DMS 273 treated with DMSO at 0.1 percent for 48 hours (cell line): ENCODE data around the gene LAMB1.
"Not testable (repeated sequence)": the region's sequence is repeated elsewhere in the genome, so short reads cannot be mapped to it uniquely, and the experiment has no call there.

Experiments
- DNase-seq: peaks from one replicate; lab custom pipeline; 2025; lab: John Stamatoyannopoulos, UW

LAMB1 gene

DNA sequence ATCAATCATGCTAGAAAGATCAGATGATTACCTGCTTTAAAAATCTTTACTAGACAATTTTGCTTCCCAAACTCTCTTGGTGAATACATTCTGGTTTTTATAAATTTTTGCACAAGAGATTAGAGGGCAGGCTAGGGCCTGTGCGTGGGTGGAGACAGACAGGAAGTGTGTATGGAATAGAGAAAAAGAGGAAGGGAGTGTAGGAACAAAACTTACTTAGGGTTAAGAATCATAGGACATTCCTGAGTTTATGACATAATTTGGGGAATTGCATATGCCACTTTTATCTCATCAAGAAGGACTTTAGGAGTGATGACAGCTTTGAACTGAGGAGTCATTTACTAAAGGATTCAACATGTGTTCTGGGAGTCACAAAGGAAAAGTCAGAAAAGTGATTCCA is 31.3 kb downstream of the LAMB1 start:
- no peak for DNase-seq

DNA sequence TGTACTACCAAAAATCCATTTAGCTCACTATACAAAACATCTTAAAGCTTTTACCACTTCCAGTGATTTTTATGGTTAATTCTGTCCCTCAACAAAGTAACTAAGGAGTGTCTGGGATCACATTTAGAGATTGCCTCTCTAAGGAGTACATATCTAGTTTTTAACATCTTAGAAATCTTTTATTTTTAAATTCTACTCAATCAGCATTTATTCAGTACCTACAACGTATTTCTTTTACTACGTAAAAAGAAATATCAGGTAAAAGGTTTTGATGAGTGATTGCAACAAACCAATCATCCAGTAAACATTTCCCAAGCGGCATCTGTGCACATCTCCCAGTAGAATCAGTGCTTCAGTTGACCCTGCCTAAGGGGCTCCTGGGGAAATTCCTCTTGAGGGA is 31.9 kb downstream of the LAMB1 start:
- DNase-seq: no peak

GRCh38 chr7:107969856-107970255 is 33.1 kb downstream of the LAMB1 start:
- DNase-seq: no peak

- no peak for DNase-seq
Observed at GRCh38 chr7:107968449-107968848, 34.5 kb downstream of the LAMB1 start.

GRCh38 chr7:107967420-107967819 is 35.5 kb downstream of the LAMB1 start:
- DNase-seq: no peak

DNA sequence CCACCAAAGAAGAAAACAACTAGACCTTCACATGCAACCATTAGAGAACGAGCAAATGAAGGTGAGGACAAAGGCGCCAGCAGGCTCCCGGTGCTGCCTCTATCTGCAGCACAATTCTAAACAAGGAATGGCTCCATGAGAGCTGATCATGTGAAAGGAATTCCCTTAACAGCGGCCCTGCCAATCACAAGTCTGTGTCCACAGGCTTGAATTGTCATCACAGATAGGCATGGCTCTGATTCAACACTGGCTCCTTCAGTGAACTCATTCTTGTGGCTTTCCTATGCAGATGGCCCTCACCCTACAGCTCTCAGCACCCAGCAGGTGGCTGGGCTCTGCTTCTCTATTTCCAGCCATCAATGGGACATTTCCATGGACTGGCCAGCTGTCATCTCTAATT is 36.2 kb downstream of the LAMB1 start:
- DNase-seq: peak; percentile 67

DNA sequence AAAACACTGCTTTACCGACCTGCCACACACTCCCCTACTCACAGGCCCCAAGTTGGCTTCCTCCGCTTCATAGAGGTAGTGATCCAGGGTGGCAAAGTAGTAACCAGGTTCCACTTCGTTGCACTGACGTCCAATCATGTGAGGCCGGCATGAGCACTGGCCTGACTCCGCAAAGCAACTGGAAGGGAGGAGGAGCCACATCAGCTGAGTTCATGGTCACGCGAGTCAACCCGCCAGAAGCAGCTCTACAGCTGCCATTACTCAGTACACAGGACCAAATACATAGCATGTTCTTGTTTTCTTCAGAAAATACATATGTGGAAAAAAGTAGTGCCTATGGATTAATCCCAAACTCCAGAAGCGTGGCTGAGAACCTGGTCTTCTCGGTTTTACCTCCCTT is 38.5 kb downstream of the LAMB1 start:
- no peak for DNase-seq

- DNase-seq: no peak
Observed at GRCh38 chr7:107962817-107963216, 40.1 kb downstream of the LAMB1 start.

- no peak for DNase-seq
Observed at GRCh38 chr7:107961405-107961804, 41.6 kb downstream of the LAMB1 start.

DNA sequence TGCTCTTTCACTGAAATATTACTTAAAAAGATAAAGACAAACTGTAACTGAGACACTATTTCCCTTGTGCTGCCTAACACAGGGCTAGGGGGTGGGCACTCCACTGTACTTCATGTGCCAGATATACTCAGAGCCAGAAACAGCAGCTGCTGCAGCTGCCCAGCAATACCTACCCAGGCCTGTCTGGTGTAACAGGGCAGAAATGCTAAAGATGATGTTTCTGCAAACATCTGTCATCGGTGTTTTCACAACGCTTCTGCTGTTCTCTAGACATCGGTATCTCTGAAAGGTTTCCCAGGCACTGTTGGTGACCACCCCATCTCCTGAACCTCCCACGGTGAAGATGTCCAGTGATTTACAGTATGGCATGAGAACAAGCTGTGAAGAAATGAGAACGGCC is 42.7 kb downstream of the LAMB1 start:
- no peak for DNase-seq

DNA sequence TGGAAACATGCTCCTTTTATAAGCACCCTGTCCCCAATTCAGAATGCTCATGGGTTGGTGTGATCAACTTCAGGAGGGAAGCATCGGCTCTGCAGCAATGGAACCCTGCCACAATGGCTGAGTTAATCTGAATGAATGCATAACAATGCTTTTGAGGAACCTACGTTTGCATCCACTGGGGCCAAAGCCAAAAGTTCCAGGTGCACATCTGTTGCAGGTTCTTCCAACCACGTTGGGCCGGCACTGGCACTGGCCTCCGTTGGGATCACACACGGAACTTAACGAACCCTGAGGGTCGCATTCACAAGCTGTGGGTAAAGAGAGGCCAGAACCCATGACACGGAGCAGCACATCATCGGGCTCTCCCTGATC is 43.4 kb downstream of the LAMB1 start:
- no peak for DNase-seq

DNA sequence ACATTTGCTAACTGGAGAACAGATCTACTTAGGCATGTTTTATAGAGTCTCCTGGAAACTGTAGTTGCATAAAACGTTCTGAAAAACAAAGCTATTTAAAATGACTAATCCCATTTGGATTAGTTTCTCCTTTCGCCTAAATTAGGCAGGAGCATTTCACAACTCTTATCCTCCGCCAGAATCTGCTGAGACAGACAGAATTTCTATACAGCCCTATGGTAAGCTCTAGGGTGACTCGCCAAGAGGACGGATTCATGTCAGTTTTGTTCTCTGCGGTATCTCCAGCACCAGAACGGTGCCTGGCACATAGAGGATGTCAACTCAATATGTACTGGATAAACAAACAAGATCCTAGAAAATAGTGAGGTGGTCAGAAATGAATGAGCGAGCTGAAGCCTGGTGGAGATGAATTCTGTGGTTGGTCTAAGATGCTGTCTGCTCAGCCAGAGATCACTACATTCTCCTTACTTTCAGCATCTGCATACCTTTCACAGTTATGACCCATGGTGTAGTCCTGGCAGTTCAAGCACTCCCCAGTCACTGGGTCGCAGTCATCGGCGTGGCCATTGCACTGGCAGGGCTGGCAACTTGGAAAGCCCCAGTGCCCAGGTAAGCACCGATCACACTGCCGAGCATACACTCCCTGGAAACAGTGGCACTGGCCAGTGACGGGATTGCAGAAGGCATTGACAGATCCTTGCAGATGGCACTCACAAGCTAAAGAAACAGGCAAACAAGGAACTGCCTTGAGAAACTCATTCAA is 44.0 kb downstream of the LAMB1 start:
- no peak for DNase-seq

DNA sequence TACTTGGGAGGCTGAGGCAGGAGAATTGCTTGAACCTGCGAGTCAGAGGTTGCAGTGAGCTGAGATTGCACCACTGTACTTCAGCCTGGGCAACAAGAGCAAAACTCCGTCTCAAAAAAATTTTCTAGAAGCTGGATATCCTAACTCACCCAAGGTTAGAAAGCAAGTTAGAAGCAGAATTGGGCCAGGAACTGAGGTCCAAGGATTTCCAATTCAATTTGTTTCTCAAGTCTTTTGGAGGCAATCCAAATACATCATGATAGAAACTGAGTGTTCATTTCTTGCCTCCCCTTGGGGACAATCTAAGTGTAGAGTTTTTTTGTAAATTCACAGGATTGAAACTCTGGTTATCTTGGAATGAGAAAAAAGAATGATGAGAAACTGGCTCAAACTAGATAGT is 45.5 kb downstream of the LAMB1 start:
- DNase-seq: no peak

DNA sequence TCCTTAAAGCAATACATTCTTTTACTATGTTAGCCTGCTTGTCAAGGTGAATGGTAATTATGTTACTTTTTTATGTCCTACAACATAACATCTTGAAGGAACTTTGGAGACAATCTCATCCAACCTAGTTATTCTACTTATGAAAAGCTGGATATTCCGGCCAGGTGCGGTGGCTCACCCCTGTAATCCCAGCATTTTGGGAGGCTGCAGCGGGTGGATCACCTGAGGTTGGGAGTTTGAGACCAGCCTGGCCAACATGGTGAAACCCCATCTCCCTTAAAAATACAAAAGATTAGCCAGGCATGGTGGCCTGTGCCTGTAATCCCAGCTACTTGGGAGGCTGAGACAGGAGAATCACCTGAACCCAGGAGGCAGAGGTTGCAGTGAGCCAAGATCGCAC is 46.0 kb downstream of the LAMB1 start:
- DNase-seq: not testable (repeated sequence)

DNA sequence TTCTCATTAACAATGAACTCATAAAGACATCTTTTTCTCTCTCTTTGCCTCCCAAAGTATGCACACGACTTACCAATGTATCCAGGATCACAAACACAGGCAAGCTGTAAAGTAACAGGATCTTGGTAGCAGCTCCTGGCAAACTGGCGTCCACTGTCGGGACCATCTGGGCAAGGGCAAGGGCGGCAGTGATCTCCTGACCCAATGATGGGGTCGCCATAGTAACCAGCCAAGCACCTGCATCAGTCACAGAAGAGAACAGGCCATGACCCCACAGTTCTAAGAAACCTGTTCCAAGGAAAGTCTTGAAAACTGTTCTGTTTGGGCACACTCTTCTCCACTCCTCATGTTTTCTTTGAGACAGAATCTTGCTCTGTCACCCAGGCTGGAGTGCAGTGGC is 47.6 kb downstream of the LAMB1 start:
- no peak for DNase-seq

DNA sequence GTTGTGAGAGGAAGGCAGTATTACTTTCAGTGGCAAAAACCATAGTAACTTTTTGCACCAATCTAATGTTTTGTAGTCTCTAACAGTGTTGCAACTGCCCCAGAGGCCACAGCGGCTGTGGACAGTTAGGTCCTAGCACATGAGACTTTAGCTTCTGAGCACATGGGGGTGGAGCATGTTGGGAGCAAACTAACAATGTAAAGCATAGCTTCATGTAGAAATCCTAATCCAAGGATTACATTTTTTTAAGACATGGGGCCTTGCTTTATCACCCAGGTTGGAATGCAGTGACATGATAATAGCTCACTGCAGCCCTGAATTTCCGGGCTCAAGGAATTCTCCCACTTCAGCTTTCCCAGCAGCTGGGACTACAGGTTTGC is 49.0 kb downstream of the LAMB1 start:
- DNase-seq: no peak

GRCh38 chr7:107953265-107953923 is 49.6 kb downstream of the LAMB1 start:
- DNase-seq: no peak

GRCh38 chr7:107951896-107952295 is 51.1 kb downstream of the LAMB1 start:
- DNase-seq: no peak

DNA sequence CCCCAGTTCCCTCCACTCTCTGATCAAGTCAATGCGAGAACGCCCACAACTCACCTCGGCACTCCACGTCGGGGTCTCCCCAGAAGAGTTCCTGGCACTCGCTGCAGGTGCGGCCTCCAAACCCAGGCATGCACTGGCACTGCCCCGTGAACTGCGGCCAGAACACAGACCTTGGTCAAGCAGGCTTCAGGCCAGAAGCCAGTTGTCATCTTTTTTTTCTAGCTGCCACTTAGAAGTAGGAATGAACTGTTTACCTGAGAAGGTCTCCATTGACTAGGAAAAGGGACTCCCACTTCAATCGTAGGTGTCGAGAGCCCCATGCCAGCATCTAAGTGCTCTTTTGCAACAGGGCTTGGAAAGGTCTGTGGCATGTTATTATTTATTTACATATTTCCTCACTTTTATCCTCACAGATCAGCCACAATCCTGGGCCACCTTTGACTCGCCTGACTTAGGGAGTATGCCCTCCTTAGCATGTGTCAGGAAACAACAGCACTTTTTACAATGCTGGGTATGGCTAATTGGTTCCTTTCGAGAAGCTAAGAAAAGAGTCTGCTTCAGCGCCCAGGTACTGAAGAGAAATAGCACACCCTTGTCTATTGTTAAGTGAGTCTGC is 51.7 kb downstream of the LAMB1 start:
- no peak for DNase-seq

DNA sequence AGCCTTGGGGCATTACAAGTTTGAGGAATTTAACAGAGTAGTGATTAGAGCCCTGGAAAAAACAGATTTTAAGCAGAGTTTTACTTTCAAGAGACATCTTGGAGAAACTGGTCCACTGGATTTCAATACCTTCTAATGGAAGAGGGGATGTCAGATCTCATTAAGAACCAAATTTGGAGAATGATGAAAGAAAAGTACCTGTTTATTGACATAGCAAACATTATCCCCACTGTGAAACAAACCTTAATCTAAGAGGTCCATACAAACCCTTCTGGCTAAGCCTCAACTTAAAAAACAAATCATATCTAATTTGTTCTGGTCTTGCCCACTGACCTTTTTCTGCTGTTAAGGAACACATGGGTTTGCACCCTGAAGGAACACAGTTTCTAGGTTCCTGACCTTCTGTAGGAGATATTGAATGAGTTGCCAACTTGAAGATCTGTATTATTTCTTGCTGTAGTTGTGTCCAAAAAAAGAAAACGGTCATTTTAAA is 53.5 kb downstream of the LAMB1 start:
- no peak for DNase-seq

GRCh38 chr7:107948645-107949442 is 54.1 kb downstream of the LAMB1 start:
- no peak for DNase-seq

- no peak for DNase-seq
Observed at GRCh38 chr7:107946881-107947280, 56.1 kb downstream of the LAMB1 start.

DNA sequence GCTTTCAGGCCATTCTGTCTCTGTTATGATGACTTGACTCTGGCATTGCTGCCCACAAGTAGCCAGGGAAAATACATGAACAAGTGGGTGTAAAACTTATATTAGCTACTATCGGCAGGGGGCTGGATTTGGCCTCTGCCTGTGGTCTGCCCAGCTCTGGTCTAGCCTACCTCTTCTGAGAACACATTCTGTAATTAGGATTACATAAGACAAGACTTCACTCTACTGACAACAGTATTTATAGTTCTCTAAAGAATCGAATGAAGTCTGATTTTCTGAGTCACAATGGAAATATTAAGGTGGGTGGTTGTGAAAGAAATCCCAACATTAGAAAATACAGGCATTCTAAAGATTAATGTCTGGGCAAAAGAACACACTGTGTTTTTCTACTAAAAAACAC is 56.5 kb downstream of the LAMB1 start:
- DNase-seq: no peak
